ENCODE measurements around the gene KLF15. TPM values are rescaled to one million over a fixed set of nuclear protein-coding genes. Genes with fewer than 3 reads are reported as not detected.

KLF15 gene
- 3.2 and 3.3 TPM in 2 replicates for total RNA-seq

GRCh38 chr3:126357295-126358037 lies at the start of gene KLF15:
TSS of gene KLF15 (minus strand) at chr3:126357408. CDS start at chr3:126352922, 4,486 bp downstream.

GRCh38 chr3:126394179-126394976 lies 37.2 kb upstream of the KLF15 start, which contains the start of gene CFAP100:
TSS of gene CFAP100 (plus strand) at chr3:126394909. CDS start at chr3:126396001, 1,092 bp downstream.

Other genes with a start within 250 kb of the KLF15 start
- 0.15 and 0.50 TPM in 2 replicates for gene ALDH1L1, start 176.8 kb downstream of the KLF15 start, total RNA-seq
- gene CFAP100, start 37.5 kb upstream of the KLF15 start, total RNA-seq, result not detected in 2 replicates
- 14.3 and 16.1 TPM in 2 replicates for gene ZXDC, start 118.5 kb upstream of the KLF15 start, total RNA-seq
- gene UROC1, start 160.4 kb upstream of the KLF15 start, total RNA-seq, result not detected in 2 replicates
- gene CHST13, start 166.7 kb upstream of the KLF15 start, total RNA-seq, result not detected in 2 replicates
- gene C3orf22, start 201.5 kb upstream of the KLF15 start, total RNA-seq, result not detected in 2 replicates

All from bronchus fibroblast of lung (primary cell).